8988T (cell line): ENCODE data around the gene ABI1.

Source experiments
- DNase-seq: peaks from one replicate; pipeline ENCODE4 v3.0.0; 2011

The ABI1 gene

GRCh38 chr10:26854524-26854923, 6.2 kb downstream of the ABI1 start:
- no peak for DNase-seq

GRCh38 chr10:26844396-26844975, 16.3 kb downstream of the ABI1 start:
- no peak for DNase-seq

GRCh38 chr10:26843736-26844135, 17.0 kb downstream of the ABI1 start:
- no peak for DNase-seq

GRCh38 chr10:26841733-26842317, 18.9 kb downstream of the ABI1 start:
- no peak for DNase-seq

- DNase-seq: no peak
These were observed 19.6 kb downstream of the ABI1 start for GRCh38 chr10:26840938-26841732.

- no peak for DNase-seq
These were observed 20.7 kb downstream of the ABI1 start for GRCh38 chr10:26839966-26840627.

- no peak for DNase-seq
These were observed 23.6 kb downstream of the ABI1 start for GRCh38 chr10:26837139-26837538.

GRCh38 chr10:26835025-26835424, 25.7 kb downstream of the ABI1 start:
- no peak for DNase-seq

- DNase-seq: no peak
These were observed 27.8 kb downstream of the ABI1 start for GRCh38 chr10:26832960-26833359.

GRCh38 chr10:26831936-26832335, 28.8 kb downstream of the ABI1 start:
- DNase-seq: no peak

- no peak for DNase-seq
These were observed 30.8 kb downstream of the ABI1 start for GRCh38 chr10:26829810-26830515.

GRCh38 chr10:26824015-26824690, 36.6 kb downstream of the ABI1 start:
- DNase-seq: no peak

GRCh38 chr10:26821699-26822570, 38.8 kb downstream of the ABI1 start:
- no peak for DNase-seq

- no peak for DNase-seq
These were observed 45.3 kb downstream of the ABI1 start for GRCh38 chr10:26815500-26815899.

- DNase-seq: no peak
These were observed 50.2 kb downstream of the ABI1 start for GRCh38 chr10:26810435-26811026.

GRCh38 chr10:26809973-26810372, 50.8 kb downstream of the ABI1 start:
- no peak for DNase-seq

- no peak for DNase-seq
These were observed 53.2 kb downstream of the ABI1 start for GRCh38 chr10:26807532-26807931.

- no peak for DNase-seq
These were observed 54.2 kb downstream of the ABI1 start for GRCh38 chr10:26806557-26806956.

- no peak for DNase-seq
These were observed 55.1 kb downstream of the ABI1 start for GRCh38 chr10:26805567-26806245.
